Stimulated activated CD8-positive, alpha-beta memory T cell treated with anti-CD3 and anti-CD28 coated beads, Interleukin-4, amount 100 ng/mL, for 4 hours (primary cell): Measurements from ENCODE around the gene TIMP4.

Experiments
- DNase-seq, 2 donors: peaks; one replicate each; pipeline ENCODE4 v3.0.0-alpha.2; 2020; ENCODE audit warnings: low read depth in 2 of 2, low spot score in 1 of 2

Gene TIMP4

DNA sequence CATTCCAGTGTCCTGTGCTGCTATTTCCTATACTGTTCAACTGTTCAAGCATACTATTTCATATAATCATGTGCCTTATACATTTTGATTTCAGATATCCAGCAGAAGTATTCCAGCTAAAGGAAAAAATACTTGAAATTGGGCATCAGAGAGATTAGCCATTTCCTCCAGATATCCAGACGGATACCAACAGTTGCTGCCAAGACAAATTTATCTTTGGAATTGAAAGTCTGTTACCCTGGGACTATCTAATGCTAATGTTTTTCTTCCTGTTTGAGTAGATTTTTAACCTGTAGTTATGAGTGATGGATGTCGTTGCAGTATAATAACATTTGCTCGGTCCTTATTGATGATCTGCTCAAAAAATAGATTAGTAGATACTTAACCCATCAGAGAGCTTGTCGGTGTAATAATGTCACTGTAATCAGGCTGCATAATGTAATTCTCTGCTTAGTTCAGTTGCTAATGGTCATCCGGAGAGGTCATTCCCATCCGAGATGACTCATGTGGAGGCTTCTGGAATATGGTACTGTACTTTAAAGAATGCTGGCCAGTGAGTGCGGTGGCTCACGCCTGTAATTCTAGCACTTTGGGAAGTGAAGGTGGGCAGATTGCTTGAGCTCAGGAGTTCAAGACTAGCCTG is 51.5 kb downstream of the TIMP4 start:
- DNase-seq, result no peak
